Measurements from ENCODE around the gene PRLHR.

DNA sequence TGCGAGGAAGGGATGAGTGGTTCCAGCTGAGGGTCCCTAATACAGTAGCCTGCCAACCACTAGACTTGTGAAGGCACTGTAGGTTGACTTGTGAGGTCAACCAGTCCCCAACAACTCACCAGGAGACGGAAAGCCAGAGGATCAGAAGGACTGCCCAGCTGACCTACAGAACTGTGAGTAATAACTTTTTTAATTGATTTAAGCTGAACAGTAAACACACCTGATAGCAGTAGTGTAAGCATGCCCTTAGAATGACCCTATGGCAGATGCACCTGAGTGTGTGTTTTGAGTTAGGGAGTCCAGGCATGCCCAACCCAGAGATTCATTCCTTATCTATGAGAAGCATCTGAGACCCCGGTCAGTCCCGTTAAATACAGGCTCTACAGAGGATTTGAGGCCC lies 14.1 kb downstream of the PRLHR start:
- TF ChIP-seq, protein P1, sequence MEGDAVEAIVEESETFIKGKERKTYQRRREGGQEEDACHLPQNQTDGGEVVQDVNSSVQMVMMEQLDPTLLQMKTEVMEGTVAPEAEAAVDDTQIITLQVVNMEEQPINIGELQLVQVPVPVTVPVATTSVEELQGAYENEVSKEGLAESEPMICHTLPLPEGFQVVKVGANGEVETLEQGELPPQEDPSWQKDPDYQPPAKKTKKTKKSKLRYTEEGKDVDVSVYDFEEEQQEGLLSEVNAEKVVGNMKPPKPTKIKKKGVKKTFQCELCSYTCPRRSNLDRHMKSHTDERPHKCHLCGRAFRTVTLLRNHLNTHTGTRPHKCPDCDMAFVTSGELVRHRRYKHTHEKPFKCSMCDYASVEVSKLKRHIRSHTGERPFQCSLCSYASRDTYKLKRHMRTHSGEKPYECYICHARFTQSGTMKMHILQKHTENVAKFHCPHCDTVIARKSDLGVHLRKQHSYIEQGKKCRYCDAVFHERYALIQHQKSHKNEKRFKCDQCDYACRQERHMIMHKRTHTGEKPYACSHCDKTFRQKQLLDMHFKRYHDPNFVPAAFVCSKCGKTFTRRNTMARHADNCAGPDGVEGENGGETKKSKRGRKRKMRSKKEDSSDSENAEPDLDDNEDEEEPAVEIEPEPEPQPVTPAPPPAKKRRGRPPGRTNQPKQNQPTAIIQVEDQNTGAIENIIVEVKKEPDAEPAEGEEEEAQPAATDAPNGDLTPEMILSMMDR (IDR thresholded peaks at IDR 0.05), result no peak
- TF ChIP-seq POLR2AphosphoS5 (IDR thresholded peaks at IDR 0.05) (no peak), POLR2A (IDR thresholded peaks at IDR 0.05) (no peak)

Data from breast epithelium (tissue), 3 donors.